Hematopoietic multipotent progenitor cell treated with erythropoietin and hydrocortisone succinate and interleukin-3 and kit ligand, for 15 days (in vitro differentiated cells): Measurements from ENCODE around the gene PPARG.
"Not testable (repeated sequence)": the region's sequence is repeated elsewhere in the genome, so short reads cannot be mapped to it uniquely, and the experiment has no call there.

Experiments
- DNase-seq: peaks from one replicate; pipeline ENCODE4 v3.0.0-alpha.2; 2015; ENCODE audit warnings: low spot score

The PPARG gene

DNA sequence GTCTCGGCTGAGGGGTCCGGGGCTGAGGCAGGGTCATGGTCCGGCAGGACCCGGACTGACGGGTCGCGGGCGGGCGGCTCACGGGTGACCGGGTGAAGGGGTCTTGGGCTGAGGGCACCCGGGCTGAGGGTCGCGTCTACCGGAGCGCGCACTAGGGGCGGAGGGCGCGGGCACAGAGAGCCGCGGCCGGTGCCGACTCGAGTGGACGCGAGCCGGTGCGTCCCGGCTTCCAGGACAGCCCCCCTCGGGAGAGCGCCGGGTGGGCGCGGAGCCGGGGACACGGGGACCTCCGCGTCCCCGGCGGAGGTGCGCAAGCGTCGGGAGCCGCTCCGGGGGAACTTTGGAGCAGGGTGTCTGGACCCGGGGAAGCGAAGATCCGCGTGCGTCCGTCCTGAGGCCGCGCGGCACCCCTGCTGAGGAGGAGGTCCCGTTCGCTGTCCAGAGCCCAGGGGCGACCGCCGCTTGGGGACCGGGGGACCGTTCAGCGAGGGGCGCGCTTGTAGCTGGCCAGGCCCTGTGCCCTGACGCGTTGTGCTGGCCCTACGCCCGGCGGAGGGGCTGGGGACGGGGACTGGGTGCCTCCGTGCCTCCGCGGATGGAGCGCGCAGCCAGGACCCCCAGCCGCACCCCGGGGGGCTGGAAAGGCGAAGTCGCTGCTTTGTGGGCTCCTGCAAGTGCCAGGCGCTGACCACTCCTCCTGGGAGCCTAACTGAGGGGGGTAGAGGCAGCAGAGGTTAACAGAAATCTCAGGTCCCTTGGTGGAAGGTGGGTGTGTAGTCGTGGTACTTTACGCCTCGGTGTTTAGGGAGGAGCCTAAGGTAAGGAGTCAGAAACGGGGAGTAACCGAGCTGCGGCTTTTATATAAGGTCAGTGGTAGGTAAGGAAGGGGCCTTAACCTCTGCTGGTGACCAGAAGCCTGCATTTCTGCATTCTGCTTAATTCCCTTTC, at the start of gene PPARG:
PPARG (plus strand) TSS at position 889 of the 948 bp plus-strand sequence. CDS start 90,642 bp downstream, outside the sequence.
- no peak for DNase-seq

DNA sequence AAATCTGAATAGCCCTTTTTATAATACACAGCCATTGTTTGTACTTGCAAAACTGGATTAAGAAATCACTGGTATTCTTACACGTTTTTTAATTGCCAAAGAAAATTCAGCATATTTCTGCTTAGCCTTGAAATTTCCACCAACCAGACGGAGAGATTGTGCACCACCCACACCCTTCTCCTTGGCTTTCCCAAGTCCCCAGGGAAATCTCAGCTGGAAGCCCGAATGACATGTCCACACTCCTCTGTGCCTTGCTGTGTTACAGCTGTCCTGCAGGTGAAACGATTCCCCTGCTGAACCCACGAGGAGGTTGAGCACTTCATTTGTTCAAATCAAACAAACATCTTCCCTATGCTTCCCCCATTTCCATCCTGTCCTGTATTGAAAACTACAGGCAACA, 49.6 kb upstream of the PPARG start:
- no peak for DNase-seq

DNA sequence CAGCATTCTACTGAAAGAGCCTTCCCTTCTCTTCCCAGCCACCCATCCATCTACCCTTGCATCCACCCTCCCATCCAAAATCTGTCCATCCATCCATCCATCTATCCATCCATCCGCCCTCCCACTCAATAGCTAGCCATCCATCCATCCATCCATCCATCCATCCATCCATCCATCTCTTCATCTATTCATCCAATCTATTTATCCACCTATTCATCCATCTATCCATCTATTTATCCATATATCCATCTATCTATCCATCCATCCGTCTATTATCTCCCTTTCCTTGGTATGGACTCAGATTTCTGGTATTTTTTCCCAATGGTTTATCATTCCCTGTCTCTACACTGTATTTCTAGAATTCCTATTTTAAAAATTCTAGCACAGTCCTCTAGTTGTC, 46.1 kb upstream of the PPARG start:
- no peak for DNase-seq

- no peak for DNase-seq
Measured at GRCh38 chr3:12246497-12247163, 42.2 kb upstream of the PPARG start.

DNA sequence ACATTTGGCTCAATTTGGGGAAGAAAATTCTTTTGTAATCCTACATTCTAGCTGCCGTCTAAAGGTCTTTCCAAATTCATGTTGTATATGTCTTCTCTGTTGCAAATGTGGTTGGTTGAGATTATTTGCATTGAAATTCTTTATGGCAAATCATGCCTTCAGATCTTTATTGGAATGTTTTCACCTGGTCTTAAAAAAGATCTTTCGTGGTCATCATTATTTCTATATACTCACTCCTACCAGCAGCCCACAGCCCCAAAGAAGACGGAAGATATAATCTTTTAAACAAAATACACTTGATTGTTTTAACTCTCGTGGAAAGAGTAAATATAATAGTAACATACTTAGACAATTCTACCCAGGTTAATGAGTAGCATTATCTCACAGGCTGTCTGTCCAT, 41.5 kb upstream of the PPARG start:
- no peak for DNase-seq

- DNase-seq: no peak
Measured at GRCh38 chr3:12249519-12249918, 39.4 kb upstream of the PPARG start.

DNA sequence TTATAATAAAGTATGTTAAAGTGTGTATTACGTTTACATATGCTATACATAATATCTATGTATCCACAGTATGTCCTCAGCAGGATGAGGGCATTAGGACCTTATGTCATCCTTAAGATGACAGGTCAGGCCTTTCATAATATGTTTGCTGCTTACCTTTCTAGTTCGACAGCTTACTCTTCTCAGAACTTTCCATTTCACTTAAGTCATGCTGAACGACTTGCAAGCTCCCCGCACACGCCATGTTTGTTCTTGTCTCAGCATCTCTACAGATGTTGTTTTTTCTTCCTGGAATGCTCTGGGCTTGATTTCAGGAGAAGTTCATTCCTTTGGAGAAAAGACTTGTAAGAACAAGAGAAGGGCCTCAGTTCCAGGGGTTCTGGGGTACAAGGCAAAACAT, 36.0 kb upstream of the PPARG start:
- DNase-seq: no peak

DNA sequence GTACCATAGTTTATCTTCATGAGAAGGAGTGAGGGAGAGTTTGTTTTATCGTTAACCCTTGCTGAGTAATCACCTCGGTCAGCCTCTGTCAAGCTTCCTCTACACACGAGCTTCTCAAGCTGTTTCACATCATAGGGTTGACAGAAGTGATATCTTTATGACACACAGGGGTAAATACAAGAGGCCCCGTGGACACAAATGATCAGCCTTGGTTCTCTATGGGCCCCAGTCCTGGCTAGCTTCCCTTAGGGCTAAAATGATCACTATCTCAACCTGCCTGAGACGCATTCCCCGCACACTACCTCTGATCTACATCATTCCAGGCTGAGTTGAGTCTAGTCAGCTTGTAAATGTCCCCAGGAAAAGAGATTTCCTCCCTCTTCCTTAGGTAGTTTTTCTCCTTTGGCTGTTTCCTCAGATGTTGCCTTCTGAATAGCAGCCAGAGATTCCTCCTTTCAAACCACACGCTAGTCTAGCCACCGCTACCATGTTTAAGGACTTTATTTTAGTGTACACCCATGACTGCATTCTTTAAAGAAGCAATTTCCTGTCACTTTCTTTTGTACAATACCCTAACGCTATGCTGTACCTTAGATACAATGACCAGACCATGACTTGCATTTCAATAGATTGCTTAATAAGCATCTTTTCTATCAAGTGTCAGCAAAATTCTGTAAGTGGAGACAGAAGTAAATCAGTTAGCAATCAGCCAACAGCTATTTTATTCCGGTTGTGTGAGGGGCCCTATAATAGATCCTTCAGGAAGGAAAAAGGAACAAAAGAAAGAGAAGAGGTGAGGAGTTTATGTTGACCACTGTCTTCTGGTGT, 35.1 kb upstream of the PPARG start:
- DNase-seq: no peak

DNA sequence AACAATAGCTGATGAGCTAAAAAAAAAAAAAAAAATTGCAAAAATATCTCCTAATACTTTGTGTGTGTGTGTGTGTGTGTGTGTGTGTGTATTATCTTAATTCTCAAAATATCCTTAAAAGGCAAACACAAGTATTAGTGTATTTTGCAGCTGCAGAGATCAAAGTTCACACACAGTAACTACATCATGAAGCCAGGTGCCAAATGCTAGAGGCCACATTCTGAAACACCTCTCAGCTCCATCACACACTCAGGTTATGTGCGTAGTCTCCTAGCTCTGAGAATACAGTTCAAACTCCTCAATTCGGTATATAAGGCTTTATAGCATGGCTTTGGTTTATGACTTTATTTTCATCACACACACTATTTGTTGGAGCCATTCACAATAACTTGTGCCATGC, 33.5 kb upstream of the PPARG start:
- no peak for DNase-seq

GRCh38 chr3:12258911-12259310, 30.0 kb upstream of the PPARG start:
- DNase-seq: no peak

- not testable (repeated sequence) for DNase-seq
Measured at GRCh38 chr3:12262173-12262572, 26.7 kb upstream of the PPARG start.

DNA sequence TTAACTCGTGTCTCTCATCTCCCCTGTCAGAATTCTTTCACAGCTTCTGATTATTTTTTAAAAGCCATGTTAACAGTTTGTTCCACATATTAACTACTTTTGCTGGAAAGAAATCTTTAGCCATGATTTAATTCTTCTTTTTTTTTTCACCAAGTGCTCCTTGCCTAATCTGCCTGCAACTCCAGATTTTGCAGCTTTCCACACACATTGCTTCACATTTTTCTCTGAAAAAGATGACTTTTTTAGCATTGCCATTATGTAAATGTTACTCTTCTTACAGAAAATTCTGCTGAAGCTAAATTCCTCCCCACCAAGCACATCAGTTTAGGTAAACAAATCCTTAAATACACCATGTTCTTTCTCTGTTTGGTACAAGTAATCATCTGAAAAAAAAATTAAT, 23.4 kb upstream of the PPARG start:
- DNase-seq: no peak

- no peak for DNase-seq
Measured at GRCh38 chr3:12266038-12266437, 22.8 kb upstream of the PPARG start.

DNA sequence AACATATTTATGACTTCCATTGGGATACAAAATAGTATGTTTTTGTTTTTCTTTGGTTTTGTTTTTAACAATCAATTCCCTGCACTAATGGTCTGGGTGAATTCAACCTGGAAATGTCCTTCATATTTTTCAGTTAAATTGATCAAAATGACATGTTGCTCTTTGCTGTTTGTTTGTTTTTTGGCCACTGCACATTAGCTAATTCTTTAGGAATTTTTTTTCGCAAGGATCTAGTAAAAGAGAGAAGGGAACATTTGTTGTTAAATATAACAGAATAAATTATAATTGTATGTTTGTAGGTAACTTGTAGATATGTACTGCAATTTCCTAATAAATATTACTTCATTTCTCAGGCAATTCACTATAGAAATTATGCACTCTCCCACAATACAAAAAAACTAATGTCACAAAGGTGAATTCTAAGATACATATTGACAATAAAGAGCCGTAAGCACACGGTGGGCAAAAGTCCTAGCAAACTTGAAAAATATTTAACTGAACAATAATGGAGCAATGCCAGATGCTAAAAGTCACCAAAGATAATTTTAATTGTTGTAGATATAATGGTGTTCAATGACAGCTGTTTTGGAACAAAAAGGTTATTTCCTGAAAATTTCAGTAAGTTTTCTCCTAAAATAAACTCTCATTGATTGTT, 21.4 kb upstream of the PPARG start:
- DNase-seq: no peak

GRCh38 chr3:12268049-12268735, 20.7 kb upstream of the PPARG start:
- DNase-seq: no peak

GRCh38 chr3:12270976-12271375, 17.9 kb upstream of the PPARG start:
- DNase-seq: no peak

DNA sequence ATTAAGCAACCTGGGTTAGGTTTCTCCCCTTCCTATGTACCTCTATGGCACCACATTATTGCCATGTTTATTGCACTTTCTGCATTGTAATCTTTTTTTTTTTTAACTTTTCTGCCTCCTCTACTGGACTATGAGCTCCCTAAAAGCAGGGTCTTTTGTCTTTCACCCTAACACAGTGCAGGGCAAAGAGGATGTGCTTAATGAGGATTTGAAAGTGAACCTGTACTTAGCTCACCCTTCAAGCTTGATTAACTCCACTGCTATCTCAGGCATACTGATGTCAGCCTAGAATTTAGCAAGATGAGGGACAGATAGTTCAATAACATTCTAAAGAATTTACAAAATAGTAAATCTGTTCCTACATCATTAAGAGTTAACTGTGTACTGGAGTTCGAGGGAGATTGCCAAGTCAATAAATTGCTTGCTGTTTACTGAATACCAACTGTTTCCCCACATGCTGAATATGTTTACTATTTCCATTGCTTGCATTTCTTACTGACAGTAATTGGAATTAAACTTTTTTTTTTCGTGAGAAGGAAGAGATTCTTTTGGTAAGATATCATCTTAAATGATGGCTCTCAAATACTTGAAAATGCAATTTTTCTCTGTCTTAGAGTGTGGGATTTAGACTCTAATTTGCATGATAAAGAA, 15.7 kb upstream of the PPARG start:
- no peak for DNase-seq

DNA sequence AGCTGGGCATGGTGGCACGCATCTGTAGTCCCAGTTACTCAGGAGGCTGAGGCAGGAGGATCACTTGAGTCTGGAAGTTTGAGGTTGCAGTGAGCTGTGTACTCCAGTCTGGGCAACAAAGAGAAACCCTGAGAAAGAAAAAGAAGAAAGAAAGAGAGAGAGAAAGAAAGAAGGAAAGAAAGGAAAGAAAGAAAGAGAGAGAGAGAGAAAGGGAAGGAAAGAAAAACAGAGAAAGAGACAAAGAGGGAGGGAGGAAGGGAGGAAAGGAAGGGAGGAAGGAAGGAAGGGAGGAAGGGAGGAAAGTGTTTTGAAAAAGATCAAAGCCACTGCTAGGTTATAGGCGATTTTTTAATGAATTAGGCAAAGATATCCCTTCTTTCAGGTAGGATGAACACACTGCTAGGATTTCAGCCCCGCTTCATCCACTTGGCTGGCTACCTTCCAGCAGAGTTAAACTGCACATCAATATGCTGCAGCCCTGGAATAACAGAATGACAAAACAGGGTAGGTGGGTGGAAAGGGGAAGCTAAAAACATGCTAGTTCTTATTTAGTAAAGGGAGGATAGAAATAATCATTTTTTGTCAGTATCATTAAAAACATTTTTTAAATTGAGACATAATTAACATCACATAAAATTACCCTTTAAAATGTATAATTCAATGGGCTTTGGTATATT, 12.8 kb upstream of the PPARG start:
- no peak for DNase-seq

DNA sequence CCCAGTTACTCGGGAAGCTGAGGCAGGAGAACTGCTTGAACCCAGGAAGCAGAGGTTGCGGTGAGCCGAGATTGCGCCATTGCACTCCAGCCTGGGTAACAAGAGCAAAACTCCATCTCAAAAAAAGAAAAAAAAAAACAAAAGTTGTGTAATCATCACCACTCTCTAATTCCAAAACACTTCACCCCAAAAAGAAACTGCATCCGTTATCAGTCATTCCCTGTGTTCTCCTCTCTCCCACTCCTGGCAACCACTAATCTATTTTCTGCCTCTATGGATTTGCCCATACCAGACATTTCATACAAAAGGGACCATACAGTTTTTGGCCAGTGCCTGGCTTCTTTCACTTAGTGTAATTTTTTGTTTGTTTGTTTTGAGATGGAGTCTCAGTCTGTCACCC, 12.0 kb upstream of the PPARG start:
- DNase-seq: not testable (repeated sequence)

GRCh38 chr3:12278566-12278965, 10.3 kb upstream of the PPARG start:
- no peak for DNase-seq
